Stimulated activated CD8-positive, alpha-beta memory T cell treated with anti-CD3 and anti-CD28 coated beads, Interleukin-7, amount 100 ng/mL, for 24 hours (primary cell): ENCODE results near the gene SLC6A6.
"Not testable (repeated sequence)": the region's sequence is repeated elsewhere in the genome, so short reads cannot be mapped to it uniquely, and the experiment has no call there.

Experiments
- DNase-seq: peaks from one replicate; pipeline ENCODE4 v3.0.0-alpha.2; 2020; ENCODE audit warnings: low read depth

SLC6A6 gene

GRCh38 chr3:14398797-14399106 lies 3.7 kb upstream of the SLC6A6 start:
- DNase-seq, result no peak

DNA sequence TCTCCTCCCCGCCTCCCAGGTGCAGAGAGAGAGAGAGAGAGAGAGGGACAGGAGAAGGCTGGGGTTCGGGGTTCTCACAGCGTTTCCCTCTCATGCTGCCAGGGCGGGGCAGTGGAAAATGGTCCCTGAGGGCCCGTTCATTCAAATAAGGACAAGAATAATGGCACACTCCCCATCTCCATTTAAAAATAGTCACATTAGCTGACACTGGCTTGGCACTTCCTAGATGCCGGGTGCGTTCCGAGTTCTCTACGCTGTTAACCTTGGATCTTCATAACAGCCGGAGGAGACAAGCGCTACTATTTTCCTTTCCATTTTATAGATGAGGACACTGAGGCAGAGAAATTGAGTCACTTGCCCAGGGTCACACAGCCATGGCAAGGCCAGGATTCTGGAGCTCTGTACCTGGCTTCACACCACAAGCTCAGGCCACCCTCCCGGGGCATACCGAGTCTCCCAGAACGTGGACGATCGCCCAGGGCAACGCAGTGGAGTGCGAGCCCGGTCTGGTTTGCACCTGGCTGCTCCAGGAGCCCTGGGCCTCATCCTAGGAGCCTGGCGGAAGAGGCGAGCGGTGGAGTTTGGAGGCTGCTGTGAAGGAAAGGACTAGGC lies 608 bp upstream of the SLC6A6 start:
- no peak for DNase-seq

- no peak for DNase-seq
Measured at GRCh38 chr3:14403619-14404155, 1.3 kb downstream of the SLC6A6 start.

- DNase-seq, result no peak
Measured at GRCh38 chr3:14404186-14404585, 1.8 kb downstream of the SLC6A6 start.

DNA sequence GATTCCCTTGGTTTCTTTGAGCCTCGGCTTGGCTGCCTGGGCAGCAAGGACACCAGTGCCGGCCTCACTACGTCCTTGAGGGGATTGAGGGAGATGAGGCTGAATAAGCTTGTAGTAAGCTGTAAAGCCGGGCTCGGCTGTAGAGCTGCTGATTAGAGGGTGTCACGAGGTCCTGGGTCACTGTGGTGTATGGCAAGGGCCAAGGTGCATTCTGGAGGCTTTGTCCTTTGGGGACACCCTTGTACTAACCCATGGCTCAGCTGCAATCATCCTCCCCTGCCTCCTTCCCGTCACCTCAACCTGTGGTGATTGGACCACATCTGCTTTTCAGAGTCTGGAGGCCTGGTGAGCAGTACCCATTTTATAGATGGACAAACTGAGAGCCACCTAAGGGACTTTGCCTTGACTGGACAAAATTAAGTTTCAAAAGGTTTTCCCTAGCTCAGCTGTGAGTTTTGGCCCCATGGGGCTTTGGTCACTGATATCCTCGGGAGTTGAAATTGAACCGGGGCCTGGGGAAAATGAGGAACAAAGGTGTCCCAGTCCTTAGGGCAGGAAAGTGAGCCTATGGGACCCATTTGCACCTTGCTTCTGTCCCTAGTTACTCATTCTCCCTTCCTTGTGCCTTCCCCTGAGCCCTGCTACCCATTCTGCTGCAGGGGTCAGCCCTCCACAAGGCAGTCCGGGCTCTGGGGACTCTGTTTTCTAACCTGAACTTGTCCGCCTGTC lies 2.4 kb downstream of the SLC6A6 start:
- DNase-seq, result no peak

DNA sequence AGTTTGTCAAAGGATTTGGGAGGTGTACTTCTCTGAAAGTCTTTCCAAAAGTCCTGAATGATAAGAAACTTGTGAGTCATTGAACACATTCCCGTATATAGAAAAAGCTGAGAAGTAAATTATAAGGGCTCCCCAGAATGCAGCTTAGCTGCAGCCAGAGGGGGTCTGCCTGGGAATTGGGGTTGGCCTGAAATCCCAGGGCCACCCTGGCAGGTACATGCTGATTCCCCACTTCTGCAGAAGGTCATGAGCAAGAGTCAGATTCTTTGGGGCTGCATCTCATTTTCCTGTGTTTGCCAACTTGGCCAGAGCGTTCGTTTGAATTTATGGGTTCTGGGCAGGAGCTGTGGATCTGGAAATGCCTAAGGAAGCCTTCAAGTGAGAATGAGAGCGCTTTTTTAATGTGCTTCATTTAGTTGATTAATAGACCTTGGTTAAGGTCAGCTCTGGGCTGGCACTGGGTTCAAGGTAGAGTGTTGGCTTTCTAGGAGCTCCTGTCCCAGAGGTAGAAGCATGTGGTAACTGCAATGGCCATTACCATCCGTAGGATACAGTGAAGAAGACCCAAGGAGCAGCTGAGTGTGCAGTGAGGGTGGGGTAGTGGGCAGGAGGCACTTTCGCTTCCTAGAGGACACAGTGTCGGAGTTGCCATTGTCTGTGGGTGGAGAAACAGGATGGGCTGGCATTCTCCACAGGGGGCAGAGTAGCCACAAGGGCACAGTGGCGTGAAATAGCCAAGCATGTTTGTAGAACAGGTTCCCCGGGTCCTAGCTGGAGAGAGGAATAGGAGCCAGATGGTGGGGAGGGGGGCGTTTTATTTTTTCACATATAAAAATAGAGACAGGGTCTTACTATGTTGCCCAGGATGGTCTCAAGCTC lies 3.2 kb downstream of the SLC6A6 start:
- no peak for DNase-seq

DNA sequence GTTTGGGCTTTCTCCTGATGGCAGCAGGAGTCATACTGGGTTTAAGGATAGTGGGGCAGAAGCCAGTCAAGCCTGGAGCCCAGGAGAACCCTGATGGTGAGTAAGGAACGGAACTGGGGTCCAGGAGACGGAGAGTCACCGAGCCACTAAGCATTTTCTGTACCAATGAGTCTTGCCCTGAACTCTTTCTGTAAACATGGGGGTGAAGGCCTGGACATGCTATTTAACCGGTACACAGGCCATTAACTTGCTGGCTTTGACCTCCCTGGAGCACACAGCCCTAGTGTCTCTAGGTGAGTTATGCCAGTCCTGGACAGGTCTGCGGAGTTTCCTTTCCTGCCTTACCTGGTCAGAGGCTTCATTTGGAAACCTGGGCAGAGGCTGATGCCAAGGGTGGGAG lies 3.9 kb downstream of the SLC6A6 start:
- DNase-seq, result no peak

GRCh38 chr3:14406766-14407165 lies 4.4 kb downstream of the SLC6A6 start:
- no peak for DNase-seq

GRCh38 chr3:14407203-14407602 lies 4.8 kb downstream of the SLC6A6 start:
- DNase-seq, result no peak

- not testable (repeated sequence) for DNase-seq
Measured at GRCh38 chr3:14409779-14410063, 7.3 kb downstream of the SLC6A6 start.

DNA sequence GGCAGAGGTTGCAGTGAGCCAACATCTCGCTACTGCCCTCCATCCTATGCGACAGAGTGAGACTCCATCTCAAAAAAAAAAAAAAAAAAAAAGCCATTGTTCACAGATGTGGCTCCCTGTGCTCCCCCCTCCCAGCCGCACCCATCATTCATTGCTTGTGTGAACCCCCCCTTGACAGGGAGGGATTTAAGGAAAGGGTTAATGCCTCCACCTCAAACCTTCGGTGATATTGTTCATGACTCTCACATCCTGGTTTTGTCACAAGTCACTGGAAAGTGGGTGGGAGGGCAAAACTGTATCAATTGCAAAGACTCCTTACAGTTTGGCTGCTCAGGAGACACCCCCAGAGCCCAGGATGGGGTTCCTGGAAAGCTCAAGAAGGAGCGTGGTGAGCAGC lies 7.7 kb downstream of the SLC6A6 start:
- no peak for DNase-seq

DNA sequence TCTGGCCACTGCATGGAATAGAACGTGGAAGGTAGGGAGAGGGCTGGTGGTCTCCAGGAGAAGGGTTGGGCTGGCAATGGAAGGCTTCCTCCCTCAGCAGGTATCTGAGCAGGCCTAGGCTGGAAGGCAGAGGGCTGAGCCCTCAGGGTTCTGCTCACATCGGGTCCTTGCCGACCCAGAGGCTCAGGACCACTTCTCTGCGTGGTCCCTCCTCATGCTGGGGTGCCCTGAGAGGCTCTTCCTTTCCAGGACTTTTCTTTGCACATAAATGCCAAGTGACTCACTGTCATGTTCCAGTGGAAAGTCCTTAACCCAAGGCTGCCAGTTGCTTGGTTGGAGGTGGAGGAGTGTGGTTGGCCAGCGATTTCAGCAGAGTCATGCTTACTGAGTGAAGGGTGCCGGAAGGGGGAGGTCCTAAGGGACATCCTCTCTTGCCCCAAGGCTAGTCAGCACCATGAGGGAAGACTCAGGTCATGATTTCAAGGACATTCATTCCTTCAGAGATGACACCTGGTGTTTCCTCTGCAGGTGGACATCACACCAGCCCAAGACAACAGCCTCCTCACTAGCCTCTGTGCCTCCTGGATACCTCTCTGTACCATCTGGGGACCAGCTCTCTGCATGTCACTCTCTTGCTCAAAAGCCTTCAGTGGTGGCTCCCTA lies 8.2 kb downstream of the SLC6A6 start:
- no peak for DNase-seq

DNA sequence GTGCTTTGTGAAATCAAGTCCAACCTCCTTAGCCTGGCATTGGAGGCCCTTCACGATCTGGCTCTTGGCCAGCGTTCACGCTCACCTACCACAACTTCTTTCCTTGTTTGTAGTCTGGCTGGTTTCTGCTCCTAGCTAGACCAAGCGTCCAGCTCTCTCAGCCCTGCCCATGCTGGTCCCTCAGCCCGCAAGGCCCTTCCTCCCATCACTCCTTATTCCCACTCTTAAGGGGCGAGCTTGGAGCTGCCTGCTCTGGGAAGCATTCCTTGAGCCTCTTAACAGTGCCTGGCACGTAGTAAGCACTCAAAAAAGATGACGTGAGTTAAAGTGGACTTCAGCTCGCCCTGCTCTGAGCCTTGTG lies 8.7 kb downstream of the SLC6A6 start:
- DNase-seq, result no peak

DNA sequence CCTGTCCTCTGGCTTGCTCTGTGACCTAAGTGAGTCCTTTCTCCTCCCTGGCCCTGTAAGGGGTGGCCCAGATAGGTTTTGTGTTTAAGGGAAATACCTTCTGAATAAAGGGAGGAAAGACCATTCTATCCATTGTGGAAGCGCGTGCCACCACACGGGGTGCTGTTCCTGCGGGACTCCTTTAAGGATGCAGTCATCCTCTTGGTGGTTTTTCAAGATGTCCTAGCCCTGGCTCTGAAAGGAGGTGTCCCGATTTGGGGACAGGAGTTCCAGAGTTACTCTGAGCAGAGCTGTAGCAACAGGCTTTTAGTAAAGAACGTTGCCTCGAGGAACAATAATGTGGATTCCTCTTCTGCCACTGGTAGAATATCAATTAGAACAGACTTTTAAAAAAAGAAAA lies 9.6 kb downstream of the SLC6A6 start:
- DNase-seq, result no peak

DNA sequence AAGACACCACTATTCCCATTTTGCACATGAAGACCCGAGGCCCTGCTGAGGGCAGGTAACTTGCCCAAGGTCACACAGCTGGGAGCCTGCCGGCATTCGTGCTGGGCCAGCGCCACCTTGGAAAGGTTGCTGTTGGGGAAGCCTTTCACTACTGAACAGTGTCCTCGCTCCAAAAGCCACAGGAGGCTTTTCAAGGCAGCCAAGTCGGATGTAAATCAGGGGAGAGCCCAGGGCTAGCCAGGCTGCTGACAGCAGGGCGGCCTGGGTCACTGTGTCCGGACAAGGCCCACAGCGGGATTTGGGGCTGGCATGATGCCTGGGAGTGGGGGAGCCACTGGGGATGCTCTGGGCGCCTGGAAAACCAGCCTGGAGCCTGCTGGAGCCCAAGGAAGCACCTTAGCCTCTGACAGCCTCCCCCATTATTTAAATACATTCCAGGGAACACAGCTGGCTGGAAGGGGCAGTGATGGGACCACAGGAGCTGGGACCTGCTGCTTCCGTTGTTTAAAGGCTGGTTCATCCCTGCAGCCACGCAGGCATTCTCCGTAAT lies 10.5 kb downstream of the SLC6A6 start:
- no peak for DNase-seq

GRCh38 chr3:14413381-14414071 lies 11.1 kb downstream of the SLC6A6 start:
- no peak for DNase-seq

- no peak for DNase-seq
Measured at GRCh38 chr3:14414846-14415464, 12.5 kb downstream of the SLC6A6 start.

GRCh38 chr3:14415501-14415900 lies 13.1 kb downstream of the SLC6A6 start:
- no peak for DNase-seq

GRCh38 chr3:14416453-14416852 lies 14.0 kb downstream of the SLC6A6 start:
- DNase-seq, result no peak

DNA sequence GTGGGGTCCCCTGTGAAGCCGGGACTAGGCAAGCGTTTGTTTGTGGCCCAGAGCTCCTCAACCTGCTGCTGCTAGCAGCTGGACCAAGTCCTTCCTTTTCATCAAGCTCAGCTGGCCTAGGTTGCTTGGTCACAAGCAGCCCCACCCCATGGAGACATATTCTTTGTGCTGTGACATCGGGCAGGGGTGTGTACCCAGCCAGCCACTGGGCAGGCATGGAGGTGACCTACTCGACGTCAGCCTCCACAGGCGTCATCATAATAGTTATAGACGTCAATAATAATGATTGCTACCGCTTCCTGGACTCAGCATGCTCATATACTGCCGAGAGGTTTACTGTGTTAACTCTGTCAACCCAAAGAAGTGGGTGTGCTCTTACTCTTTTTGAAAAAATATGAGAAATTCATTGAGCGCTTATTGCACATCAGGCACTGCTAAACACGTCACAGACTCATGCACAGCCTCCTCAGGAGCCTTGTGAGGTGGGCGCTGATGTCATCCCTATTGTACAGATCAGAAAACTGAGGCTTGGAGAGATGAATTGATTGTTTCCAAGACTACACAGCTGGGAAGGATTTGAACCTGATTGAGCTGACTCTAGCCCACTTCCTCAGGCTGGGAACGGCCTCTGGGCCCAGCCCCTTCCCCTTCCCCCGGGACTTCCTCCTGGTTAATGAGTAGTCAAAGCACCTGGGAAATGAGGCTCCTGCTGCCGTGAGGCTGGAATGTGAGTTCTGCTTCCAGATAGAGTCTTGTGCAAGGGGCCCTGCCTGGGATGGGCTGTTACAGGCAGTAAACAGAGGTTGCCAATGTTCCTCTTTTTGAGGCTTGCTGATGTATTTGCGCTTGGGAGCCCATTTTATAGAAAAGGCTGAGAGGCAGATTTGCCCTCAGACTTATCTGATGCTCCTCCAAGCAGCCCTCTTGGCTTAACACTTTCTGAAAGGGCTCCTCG lies 16.2 kb downstream of the SLC6A6 start:
- DNase-seq, result no peak
